T follicular helper cell (primary cell): ENCODE results near the gene MTX1.
"Not testable (repeated sequence)": the region's sequence is repeated elsewhere in the genome, so short reads cannot be mapped to it uniquely, and the experiment has no call there.

Experiments used
- DNase-seq: peaks from one replicate; pipeline ENCODE4 v3.0.0-alpha.2; 2020; ENCODE audit warnings: low read depth

The MTX1 gene

DNA sequence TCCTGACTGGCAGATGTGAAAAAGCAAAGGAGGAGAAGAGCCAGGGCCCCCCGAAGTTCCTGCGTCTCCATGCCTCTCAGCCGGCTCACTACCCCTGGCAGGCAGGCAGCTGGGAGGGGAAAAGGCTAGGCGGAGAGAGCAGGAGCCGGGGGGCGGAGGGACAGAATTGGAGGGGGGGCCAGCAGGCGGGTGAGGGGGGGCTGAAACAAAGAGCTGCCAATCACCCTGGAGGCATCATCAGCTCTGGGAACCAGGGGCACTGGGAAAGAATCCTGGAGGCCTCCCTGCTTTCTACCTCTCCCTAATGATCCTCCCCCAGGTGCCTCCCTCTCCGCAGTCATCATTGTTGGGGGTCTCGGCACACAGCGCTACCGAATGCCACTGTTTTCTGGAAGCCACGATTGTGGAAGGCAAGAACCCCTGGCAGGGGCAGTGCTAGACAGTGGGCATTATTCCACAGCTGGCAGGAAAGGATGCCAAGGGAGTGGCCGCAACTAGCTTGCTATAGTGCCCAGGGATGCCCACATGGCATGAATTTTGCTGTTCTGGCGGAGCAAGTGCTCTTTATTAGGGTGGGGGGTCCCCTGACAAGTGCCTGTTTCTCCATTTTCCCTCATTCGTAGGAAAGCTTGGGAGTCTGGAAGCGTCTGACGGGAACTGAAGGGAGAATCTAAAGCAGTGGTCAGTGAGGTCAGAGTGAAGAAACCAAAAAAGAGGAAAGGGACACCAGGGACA, 522 bp upstream of the MTX1 start, which contains the start of gene THBS3:
TSS of gene THBS3 (minus strand) at position 92 of the 735 bp plus-strand sequence. CDS start at position 71, 21 bp downstream.
- DNase-seq = no peak

DNA sequence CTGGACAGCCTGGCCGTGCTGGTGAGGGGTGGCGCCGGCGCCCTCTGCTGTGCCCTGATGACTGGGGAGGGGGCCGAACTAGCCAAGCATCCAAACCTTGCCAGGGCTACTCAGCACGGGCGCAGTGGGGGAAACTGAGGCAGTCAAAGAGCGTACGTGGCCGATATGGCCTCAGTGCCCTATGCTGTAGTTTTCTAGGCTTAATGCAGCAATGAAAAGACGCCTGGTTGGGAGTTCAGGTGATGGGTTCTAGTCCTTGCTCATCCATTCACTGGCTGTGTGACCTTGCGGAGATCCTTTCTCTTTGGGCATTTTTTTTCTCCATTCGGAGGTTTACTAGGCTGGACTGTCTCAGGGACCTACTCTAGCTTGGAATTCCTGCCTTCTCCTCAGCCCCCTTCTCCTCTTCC, 822 bp downstream of the MTX1 start:
- DNase-seq = no peak

DNA sequence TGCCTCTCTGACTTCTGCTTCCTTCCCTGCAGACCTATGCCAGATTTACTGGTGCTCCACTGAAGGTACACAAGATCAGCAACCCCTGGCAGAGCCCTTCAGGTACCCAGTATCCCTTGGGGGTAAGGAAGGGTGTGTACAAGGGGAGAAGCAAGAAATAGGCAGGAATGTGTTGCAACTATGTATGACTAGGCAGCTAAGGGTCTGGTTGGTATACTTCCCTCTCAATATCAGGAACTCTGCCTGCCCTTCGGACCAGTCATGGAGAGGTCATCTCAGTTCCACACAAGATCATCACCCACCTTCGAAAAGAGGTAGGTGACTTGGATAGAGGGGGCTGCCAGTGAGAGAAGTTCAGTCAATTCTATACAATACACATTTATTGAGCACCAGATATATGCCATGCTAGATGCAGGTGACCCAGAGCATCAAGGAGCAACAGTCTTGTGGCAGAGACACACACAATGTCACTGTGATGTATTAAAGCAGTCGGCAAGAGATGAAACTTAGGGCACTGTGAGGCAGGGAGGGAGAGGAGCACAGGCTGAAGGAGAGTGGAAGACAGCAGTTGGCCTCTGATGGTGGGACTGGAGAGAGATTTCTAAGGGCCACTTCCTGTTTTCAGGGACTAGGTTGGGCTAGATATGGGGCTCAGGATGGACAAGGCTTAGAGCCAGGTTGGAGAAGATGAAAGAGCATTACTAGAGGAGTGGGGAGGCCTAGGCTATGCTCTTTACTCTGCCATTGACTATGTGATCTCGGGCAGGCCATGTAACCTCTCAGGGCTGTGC, 2.0 kb downstream of the MTX1 start:
- no peak for DNase-seq

DNA sequence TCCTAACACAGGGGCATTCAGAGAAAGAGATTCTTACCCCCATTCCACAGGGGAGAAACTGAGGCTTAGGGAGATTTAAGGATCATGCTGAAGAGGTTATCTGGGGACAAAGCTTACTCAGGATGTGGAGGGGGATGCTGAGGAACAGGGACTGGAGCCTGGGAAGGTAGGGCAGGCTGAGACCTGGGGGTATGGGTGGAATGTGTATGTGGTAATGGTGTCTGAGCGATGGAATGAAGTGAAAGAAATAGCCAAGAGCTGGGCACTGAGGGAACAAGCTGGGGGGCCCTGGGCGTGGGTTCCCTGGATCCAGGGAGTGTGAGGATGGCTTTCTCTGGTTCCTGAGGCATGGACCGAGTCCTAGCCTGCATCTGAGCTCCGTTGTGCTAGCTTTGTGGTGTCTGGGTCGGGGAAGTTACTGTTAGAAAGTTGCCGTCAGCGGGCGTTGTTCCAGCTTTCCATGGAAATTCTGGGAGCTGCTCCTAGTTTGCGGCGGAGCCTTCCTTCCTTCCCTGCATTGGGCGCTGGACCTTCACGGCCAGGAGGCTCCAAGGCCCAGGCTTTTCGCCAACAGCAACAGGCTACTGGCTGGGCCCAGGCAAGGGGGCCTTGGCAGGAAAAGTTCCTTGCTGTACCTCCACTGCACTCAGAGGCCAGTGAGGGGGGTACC, 3.0 kb downstream of the MTX1 start:
- not testable (repeated sequence) for DNase-seq

DNA sequence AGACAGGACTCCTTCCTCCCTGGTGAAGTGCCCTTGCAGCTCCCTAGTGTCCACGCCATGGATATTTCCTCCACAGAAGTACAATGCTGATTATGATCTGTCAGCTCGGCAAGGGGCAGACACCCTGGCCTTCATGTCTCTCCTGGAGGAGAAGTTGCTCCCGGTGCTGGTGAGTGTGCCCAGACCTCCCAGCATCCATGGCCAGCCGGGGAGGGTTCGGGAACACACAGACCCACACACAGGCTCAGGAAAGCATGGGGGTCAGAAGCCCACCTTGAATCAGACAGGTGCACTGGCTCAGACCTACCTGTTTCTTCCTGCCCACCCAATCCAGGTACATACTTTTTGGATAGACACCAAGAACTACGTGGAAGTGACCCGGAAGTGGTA, 3.6 kb downstream of the MTX1 start:
- DNase-seq = not testable (repeated sequence)

DNA sequence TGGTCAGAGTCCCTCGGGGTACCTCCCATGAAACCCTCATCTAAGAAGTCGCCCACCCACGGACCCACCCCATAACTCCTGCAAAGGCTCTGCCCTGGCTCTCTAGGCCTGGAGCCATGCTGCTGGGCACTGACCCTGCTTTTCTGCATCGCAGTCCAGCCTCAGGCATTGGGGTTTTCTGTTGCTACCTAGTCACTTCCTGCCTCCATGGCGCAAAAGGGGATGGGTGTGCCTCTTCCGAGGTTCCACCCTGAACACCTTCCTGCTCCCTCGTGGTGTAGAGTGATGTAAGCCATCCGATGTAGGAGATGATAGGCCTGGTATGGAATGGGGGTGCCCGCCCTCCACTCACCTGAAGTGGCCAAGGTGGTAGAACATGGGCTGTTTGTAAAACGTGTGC, 6.2 kb downstream of the MTX1 start:
- not testable (repeated sequence) for DNase-seq

DNA sequence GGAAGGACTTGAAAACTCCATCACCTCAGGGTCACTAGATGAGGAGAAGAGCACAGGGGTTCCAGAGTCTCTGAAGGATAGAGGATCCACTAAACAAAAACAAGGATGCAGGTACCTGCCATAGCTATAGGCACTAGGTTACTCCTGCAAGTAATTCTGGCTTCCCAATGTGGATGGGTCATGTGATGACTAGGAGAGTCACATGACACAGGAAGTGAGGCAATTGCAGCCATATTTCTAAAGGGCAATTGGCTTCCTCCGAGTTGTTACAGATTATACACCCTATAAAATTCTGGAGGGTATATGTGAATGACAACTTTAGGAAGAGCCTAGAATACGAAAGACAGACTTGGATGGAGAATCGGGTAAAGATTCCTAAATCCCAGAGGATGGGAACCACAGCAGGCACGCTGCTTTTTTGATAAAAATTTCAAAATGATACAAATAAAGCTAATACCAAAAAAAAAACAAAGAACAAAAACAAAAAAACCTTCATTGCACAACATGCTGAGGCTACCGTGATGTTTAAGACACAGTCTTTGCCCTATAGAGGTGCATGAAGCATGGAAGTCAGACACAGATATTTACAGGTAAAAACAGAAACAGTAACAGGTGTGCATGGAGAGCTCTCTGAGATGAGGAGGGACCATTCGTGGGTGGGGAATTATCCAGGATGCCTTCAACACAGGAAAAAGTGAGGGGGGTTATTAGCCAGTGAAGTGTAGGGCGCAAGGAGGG, 10.5 kb downstream of the MTX1 start:
- DNase-seq = no peak

DNA sequence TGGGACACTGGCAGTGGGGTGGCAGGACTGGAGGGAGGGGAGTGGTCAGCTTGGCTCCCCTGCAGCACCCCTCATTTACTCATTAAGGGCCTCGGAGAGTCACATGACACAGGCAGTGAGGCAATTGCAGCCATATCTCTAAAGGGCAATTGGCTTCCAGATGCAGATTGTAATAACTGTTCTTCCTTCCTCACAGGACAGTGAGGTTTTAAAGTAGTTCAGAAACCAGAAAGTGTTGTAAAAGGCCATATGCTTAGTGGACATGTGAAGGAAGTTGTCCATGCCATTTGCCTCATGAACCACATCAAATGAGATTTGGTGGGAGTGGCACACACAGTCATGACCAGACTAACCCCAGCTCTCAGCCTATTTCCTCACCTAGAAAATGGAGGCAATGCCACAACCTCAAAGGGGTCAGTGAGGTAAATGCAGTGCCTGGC, 11.1 kb downstream of the MTX1 start:
- no peak for DNase-seq

DNA sequence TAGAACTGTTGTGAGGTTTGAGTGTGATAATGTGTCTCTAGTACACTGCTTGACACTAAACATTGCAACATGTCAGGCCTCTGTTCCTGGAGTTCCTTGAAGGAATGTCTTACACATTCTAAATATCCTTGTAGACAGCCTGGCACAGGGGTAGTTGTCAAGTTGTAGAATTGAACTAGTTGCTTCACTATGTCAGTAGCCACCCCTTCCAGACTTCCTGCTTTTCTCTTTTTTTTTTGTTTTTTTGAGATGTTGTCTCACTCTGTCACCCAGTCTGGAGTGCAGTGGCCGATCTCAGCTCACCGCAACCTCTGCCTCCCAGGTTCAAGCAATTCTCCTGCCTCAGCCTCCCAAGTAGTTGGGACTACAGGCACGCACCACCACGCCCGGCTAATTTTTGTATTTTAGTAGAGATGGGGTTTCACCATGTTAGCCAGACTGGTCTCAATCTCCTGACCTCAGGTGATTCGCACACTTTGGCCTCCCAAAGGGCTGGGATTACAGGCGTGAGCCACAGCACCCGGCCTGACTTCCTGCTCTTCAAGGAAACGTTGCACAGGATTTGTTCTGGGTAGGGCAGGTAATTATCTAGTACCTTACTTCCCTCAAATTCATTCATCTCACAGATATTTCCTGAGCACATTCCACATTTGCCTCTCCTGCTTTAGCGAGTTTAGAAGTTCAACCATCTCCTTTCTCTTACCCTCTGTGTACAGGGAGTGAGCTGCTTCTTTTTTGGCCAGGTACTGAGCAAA, 11.9 kb downstream of the MTX1 start:
- not testable (repeated sequence) for DNase-seq

DNA sequence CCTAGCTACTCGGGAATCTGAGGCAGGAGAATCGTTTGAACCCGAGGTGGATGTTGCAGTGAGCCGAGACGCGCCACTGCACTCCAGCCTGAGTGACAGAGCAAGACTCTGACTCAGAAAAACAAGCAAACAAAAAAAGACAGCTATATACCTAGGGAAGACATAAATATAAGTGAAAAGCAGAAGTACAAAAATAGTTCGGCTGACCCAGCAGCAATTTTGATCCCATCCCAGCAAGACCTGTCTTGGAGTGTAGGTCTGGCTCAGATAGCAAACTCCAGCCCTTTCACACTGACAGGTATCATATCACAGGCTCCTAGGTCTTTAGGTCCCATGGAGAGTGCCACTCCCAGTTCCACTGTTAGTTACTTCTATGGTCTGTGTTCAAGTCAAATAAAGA, 14.6 kb downstream of the MTX1 start:
- no peak for DNase-seq

DNA sequence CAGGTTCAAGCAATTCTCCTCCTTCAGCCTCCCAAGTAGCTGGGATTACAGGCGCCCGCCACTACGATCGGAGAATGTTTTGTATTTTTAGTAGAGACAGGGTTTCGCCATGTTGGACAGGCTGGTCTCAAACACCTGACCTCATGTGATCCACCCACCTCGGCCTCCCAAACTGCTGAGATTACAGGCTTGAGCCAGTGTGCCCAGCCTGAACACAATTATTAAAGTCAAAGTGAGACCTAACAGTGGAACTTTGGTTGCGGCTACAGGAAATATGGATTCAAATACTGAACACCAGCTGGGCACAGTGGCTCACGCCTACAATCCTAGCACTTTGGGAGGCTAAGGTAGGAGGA, 16.9 kb downstream of the MTX1 start:
- not testable (repeated sequence) for DNase-seq

DNA sequence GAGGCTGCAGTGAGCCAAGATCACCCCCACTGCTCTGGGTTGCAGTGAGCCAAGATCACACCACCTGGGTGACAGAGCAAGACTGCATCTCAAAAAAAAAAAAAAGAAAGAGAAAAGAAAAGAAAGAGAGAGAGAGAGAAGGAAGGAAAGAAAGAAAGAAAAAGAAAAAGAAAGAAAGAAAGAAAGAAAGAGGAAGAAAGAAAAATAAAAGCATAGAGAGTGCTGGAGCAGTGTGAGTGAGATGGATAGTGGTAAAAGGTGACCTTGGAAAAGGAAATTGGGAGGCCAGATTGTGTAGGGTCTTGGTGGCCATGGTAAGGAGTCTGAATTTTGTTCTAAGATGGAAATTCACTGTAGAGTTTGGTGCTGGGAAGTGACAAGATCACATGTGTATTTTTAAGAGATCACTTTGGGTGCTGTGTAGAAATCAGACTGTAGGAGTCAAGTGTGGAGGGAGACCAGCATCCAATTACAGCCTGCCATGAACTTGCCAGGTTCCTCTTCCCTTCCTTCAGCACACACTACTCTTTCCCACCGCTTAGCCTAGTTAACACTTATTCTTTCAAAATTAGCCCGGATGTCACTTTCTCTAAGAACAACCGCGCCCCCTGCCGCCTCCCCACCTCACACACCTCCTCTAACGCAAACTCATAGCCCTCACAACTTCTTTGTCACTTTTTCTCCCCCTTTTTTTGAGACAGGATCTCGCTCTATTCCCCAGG, 17.9 kb downstream of the MTX1 start:
- DNase-seq = peak; percentile 76

DNA sequence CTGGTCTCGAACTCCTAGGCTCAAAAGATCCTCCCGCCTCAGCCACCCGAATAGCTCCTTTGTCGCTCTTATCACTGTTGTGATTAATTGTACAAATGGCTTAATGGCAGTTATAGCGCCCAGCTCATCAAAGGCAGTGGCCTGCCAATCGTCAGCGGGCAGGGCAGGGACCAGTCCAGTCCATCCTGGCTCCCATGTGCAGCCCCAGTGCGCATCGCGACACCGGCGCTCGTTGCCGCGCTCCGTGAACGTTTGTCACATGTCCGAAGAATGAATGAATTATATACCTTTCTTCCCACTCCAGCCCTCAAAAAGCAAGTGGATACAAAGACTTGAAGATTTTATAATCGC, 18.4 kb downstream of the MTX1 start:
- no peak for DNase-seq

DNA sequence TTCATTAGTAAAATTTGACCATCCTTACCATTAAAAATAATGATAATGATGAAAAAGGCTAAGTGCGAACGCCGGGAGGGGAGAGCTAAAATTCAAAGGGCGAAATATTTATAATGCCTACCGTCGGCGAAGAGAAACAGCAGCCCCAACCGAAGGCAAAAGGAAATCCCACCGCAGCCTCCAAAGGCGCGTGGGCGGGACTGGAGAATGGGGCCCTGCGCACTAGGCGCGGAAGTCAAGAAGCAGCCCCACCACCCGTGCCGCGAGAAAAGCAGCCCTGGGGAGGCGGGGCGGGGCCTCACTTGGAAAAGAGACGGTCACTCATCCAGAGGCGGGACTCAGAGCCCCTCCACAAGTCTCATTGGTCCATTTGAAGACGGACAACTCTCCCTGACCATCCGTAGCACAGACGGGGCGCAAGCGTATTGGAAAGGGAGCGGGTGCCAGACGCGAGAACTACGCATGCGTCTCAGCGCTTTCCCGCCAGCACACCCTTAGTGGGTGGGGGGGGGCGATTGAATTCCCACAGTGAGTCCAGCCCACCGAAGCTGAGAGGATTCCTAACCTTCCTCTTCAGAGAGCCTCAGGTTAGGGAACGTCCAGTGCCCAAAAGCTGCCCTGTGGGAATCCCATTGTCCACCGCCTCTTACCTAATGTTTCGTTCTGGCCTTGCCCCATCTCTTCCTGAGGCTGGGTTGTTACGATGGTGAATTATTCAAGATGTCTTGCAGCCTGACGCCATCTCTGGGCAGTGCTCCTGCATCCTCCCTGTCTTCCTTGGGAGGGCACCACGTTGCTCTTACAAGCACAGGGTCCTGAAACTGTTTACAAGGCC, 19.0 kb downstream of the MTX1 start:
- DNase-seq = peak; percentile 94

DNA sequence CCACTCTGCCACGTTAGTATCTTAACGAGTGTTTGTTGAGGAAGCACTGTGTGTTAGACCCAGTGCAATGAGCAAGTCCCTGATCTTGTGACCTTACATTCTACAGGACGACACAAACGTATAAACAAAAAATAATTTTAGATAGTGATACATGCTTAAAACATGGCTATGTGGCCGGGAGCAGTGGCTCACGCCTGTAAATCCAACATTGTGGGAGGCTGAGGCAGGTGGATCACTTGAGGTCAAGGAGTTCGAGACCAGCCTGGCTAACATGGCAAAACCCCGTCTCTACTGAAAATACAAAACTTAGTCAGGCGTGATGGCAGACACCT, 19.6 kb downstream of the MTX1 start:
- no peak for DNase-seq

DNA sequence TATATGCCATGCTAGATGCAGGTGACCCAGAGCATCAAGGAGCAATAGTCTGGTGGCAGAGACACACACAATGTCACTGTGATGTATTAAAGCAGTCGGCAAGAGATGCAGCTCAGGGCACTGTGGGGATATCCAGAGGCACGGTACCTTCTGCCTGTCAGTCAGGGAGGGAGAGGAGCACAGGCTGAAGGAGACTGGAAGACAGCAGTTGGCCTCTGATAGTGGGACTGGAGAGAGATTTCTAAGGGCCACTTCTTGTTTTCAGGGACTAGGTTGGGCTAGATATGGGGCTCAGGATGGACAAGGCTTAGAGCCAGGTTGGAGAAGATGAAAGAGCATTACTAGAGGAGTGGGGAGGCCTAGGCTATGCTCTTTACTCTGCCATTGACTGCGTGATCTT, 22.8 kb downstream of the MTX1 start:
- DNase-seq = not testable (repeated sequence)

DNA sequence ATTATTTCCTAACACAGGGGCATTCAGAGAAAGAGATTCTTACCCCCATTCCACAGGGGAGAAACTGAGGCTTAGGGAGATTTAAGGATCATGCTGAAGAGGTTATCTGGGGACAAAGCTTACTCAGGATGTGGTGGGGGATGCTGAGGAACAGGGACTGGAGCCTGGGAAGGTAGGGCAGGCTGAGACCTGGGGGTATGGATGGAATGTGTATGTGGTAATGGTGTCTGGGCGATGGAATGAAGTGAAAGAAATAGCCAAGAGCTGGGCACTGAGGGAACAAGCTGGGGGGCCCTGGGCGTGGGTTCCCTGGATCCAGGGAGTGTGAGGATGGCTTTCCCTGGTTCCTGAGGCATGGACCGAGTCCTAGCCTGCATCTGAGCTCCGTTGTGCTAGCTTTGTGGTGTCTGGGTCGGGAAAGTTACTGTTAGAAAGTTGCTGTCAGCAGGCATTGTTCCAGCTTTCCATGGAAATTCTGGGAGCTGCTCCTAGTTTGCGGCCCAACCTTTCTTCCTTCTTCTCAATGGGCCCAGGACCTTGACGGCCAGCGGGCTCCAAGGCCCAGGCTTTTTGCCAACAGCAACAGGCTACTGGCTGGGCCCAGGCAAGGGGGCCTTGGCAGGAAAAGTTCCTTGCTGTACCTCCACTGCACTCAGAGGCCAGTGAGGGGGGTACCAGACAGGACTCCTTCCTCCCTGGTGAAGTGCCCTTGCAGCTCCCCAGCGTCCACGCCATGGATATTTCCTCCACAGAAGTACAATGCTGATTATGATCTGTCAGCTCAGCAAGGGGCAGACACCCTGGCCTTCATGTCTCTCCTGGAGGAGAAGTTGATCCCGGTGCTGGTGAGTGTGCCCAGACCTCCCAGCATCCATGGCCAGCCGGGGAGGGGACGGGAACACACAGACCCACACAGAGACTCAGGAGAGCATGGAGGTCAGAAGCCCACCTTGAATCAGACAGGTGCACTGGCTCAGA, 23.8 kb downstream of the MTX1 start:
- not testable (repeated sequence) for DNase-seq

DNA sequence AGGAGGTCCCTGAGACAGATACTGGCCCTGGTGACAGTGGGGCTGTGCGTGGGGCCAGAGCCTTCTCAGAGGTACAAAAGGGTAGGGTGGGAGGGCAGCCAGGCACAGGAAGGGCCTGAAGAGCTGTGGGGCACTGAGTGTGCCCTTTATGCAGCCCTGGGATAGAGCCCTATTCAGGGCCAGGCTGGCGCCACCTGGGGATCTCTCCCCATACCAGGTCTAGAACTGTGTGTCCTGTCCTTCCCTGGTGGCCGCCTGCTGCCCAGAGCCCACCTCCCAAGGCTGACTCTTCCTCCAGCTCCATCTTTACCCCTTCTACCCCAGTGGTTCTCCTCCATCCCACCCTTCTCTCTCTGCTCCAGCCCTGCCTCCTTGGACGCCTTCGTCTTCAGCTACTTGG, 25.0 kb downstream of the MTX1 start:
- DNase-seq = not testable (repeated sequence)

DNA sequence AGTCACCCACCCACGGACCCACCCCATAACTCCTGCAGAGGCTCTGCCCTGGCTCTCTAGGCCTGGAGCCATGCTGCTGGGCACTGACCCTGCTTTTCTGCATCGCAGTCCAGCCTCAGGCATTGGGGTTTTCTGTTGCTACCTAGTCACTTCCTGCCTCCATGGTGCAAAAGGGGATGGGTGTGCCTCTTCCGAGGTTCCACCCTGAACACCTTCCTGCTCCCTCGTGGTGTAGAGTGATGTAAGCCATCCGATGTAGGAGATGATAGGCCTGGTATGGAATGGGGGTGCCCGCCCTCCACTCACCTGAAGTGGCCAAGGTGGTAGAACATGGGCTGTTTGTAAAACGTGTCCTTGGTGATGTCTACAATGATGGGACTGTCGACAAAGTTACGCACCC, 26.9 kb downstream of the MTX1 start:
- not testable (repeated sequence) for DNase-seq
